Activated CD8-positive, alpha-beta memory T cell treated with anti-CD3 and anti-CD28 coated beads for 24 hours (primary cell): ENCODE measurements around the gene TNRC6C.
"Not testable (repeated sequence)": the region's sequence is repeated elsewhere in the genome, so short reads cannot be mapped to it uniquely, and the experiment has no call there.

ENCODE experiments used
- DNase-seq: peaks from one replicate; pipeline ENCODE4 v3.0.0-alpha.2; 2020

Gene TNRC6C

DNA sequence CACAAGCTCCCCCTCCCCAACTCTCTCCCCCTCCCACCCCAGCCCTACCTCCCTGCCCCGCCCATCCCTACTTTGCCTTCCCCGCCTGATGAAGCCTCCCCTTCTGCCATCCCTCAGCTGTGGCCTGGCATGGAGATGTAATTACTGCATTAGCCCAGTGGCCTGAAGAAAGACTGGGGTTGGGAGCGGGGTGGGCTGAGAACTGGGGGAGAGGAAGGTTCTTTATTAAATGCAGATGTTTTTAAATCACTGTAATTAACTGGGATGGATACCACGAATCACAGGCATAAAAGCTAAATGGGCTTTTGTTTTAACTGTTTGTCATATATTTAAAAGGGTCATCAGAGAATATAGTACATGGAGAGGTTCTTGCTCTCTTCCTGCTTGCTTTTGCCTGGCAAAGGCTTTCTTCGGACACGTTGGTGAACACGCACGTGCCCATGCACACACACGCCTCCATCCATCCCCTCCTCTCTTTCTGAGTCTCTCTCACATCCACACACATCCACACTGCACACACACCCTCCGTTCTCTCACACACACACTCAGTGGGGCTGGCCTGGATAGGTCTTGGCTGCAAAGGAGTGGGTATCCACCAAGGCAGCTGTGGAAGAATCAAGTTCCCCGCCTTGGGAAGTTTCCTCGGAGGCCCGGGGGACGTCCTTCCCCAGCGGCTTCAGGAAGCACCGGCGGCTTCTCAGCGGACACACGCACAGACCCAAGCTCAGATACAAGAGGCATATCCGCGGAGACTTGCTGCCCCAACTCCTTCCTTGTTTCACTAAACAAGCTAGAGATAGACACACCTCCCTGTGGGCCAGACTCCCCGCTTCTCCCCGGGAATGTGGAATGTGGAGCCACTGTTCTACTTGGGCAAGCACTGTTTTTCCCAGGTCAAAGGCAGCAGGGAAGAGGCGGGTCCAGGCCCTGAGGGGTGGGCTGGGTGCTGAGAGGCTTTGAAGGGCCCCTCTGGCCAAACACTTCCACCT is 27.4 kb upstream of the TNRC6C start:
- DNase-seq = no peak

GRCh38 chr17:77933777-77934398 is 24.6 kb upstream of the TNRC6C start:
- DNase-seq = no peak

DNA sequence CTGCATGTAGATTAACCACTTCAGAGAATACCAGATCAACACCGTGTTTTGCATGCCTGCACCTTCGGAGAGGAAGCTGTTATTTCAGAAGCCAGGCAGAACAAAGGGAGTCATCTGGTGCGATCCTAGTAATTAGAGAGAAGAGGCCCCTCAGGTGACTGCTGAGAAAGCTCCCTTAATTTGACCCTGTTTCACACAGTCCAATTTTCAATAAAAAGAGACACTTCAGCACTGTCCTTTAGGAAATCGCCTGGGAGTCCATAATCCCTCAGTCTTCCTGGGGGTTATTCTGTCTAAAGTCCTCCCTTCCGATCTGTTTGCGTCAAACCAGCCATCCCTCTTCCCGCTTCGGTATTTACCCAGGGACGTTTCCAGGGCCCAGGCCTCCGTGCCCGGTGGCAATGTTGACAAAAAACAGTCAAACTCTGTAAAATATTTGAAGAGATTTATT is 23.4 kb upstream of the TNRC6C start:
- DNase-seq = no peak

- not testable (repeated sequence) for DNase-seq
Observed at GRCh38 chr17:77935744-77936143, 22.8 kb upstream of the TNRC6C start.

DNA sequence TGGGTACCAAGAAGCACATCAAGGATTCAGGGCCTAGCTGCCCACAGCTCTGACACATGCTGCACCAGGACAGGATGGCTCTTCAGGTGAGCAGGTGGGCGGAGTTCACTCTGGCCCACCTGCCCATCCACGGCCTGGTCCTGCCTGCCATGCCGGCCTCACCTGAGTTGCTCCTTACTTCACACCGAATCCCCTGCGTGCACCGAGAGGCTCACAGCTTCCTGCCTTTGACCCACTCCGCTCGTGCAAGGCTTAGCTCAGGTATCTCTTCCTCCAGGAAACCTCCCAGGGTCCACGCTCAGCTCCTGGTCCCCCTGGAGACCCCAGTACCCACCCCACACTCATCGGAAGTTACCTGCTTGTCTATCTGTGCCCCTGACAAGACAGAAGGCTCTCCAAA is 21.6 kb upstream of the TNRC6C start:
- no peak for DNase-seq

DNA sequence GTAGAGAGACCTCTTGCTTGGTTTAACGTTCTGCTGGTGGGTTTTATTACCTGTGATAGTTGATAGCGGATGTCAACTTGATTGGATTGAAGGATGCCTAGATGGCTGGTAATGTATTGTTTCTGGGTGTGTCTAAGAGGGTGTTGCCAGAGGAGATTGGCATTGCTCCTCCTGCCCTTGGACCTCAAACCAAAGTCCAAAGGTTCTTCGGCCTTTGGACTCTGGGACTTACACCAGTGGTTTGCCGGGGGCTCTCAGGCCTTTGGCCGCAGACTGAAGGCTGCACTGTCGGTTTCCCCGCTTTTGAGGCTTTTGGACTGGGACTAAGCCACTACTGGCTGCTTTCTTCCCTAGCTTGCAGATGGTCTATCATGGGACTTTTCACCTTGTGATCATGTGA is 17.5 kb upstream of the TNRC6C start:
- no peak for DNase-seq

- no peak for DNase-seq
Observed at GRCh38 chr17:77942112-77942988, 16.2 kb upstream of the TNRC6C start.

- no peak for DNase-seq
Observed at GRCh38 chr17:77943971-77944370, 14.5 kb upstream of the TNRC6C start.

DNA sequence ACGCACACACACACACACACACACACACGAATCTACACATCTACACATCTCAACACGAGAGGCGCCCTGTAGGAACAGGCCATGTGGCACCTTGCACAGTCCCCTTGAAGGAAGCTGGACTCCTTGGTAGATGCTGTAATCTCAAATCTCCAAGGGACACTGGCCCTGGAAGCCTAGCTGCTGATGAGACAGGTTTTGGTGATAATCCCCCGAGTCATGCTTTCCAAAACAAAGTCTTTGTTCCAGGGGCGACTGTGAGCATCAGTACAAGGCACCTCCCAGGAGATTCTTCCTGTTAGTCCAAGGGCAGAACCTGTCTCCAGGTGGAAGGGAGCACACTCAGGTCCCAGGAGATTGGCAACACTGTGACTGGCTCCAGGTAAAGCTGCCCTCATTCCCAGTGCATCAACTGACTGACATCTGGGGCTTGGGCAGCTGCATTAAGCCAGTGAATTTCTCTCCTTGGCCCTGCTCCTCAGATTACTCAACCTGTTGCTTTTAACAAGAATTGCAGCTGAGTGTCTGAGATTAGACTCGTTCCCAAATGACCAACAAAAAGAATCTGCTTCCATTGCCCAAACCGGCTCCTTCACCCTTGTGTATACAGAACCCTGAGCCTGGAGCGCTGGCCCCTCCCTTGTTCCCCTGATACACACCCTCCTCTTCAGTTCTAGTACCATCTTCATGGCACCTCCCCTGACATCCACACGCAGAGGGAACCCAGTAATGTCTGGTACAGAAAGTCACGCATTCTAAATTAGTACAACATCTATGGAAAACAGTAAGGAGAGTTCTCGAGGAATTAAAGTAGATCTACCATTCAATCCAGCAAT is 13.9 kb upstream of the TNRC6C start:
- no peak for DNase-seq

- DNase-seq = no peak
Observed at GRCh38 chr17:77946900-77947645, 11.4 kb upstream of the TNRC6C start.

DNA sequence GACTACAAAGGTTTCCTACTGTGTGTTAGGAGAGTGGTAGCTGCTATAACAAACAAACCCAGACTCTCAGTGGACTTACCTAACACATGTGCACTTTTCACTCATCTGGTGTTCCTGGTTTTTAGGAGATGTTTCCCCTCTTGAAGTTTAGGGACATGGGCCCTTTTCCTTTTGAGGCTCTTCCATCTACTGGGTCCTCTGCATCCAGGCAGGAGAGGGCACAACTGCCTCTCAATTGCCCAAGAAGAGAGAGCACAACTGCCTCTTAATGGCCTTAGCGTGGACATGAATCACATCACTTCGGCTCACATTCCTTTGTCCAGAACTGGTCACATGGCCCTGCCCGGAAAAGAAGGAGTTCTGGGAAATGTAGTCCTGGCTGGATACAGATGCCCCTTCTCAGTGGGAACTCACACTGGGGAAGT is 9.8 kb upstream of the TNRC6C start:
- DNase-seq = peak; percentile 51

- DNase-seq = peak; percentile 30
Observed at GRCh38 chr17:77951123-77951522, 7.4 kb upstream of the TNRC6C start.

- DNase-seq = peak; percentile 49
Observed at GRCh38 chr17:77952368-77952767, 6.1 kb upstream of the TNRC6C start.

GRCh38 chr17:77957235-77957856 is 1.2 kb upstream of the TNRC6C start:
- no peak for DNase-seq

GRCh38 chr17:77958716-77959125 is 218 bp downstream of the TNRC6C start:
- no peak for DNase-seq

DNA sequence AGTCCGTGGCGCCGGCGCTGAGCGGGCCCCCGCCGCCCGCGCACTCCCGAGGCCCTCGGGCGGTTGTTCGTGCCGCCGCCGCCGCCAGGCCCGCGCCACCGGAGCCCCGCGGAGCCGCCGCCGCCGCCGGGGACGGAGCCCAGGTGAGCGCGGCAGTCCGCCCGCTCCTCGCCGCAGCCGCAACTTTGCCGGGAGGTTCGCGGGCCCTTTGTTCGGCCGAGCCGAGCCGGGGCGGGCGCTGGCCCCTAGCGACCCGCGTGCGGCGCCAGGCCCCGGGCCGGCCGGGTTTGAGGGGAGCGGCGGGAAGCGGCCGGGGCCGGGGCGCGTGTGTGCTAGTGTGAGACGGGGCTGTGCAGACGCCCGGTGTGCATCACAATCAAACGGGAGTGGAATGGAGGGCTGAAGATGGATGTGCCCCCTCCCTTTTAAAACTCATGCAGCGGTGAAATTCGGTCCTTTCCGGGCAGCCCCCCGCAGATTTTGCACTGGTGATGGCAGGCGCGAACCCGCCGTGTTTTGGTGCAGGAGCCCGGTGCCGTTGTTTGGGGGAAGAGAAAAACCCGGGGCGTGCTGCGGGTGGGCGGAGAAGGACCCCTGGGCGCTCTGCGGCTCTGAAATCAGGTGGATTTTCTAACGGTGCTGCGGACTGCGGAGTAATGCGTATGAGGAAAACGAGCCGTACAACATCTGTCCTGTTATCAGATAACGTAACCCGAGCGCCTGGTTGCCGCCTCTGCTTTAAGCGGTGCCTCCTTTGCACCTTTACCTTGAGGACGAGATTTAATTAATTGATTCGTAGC is 823 bp downstream of the TNRC6C start:
- peak; percentile 77 for DNase-seq

GRCh38 chr17:77959926-77960521 is 1.5 kb downstream of the TNRC6C start:
- DNase-seq = peak; percentile 65

DNA sequence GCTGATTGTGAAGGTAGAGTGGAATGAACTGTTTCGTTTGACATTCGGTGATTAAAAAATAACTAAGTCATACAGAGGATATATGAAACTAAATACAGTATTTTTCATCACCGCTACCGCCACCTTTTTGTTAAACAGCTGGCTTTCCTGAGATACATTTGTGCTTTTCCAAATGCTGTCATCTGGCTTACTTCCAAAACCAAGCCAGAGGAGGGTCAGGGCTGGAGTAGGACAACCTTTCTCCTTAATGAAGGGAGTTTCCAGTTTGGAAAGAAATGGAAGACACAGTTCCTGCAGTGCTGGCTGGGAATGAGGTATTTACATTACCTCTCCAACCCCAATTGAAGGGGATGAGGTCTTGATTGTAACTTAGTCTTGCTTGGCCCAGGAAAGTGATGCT is 3.2 kb downstream of the TNRC6C start:
- no peak for DNase-seq

DNA sequence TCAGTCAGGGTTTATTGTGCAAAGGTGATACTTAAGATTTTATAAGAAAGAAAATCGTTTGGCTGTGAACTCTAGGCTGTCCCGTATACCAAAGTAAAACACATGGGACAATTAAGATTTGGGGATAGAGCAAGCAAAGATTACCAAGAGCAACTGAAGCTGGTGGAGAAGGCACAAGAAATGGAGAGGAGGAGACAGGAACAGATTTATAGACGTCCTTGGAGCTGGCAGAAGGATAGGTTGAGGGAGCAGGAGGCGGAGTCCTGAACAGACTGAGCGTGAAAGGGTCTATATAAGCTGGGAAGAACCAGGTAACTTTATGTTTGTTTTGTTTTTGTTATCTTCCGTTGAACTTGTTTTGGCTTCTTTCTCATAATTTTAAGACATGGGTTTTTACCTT is 3.8 kb downstream of the TNRC6C start:
- no peak for DNase-seq

- DNase-seq = no peak
Observed at GRCh38 chr17:77963441-77963840, 4.9 kb downstream of the TNRC6C start.
